HEK293 (cell line): ENCODE results near the gene VPS33A.

Experiments
- CTCF ChIA-PET: fragments of 350-600 bp; formaldehyde crosslinking; extraction: SDS; loops from one replicate; lab custom pipeline; 2021; ENCODE audit warnings: antibody characterized with exemption; lab: Yijun Ruan, JAX
- POLR2A ChIA-PET: fragments of 300-600 bp; formaldehyde crosslinking; extraction: SDS; loops from one replicate; lab custom pipeline; 2020; ENCODE audit warnings: antibody characterized with exemption, inconsistent platforms; lab: Yijun Ruan, JAX
- H3K27ac ChIP-seq: fragments of 200-500 bp; sonication (Bioruptor generic); 2 replicates; pipeline ENCODE4 v1.5.1; 2014; ENCODE audit warnings: low read depth, low read length, control low read depth, inconsistent platforms; ENCODE audit errors: extremely low read depth
- H3K36me3 ChIP-seq, 2 experiments: fragments of 200-500 bp in 1 of 2; sonication (Bioruptor generic) in 1 of 2; 1 replicate in 1 of 2; 2 replicates in 1 of 2; pipeline ENCODE4 v1.5.1; 2014 to 2017; ENCODE audit warnings: inconsistent platforms in 2 of 2, low read length in 2 of 2; ENCODE audit not compliant: control insufficient read depth in 2 of 2, insufficient read depth in 1 of 2
- H3K4me1 ChIP-seq: fragments of 200-500 bp; sonication (Bioruptor generic); 2 replicates; pipeline ENCODE4 v1.5.1; 2014; ENCODE audit warnings: mild to moderate bottlenecking, low read length, inconsistent platforms; ENCODE audit not compliant: control insufficient read depth, insufficient read depth
- H3K4me3 ChIP-seq: 2 replicates; pipeline ENCODE4 v1.5.1; 2011; ENCODE audit warnings: low read depth, mild to moderate bottlenecking, control low read depth, low read length, moderate library complexity
- H3K9me3 ChIP-seq: fragments of 200-500 bp; sonication (Bioruptor generic); 2 replicates; pipeline ENCODE4 v1.5.1; 2014; ENCODE audit warnings: low read depth, low read length, inconsistent platforms; ENCODE audit not compliant: control insufficient read depth, insufficient read depth
- BCL11B ChIP-seq: fragments of 450-650 bp; formaldehyde crosslinking; IDR thresholded peaks from 2 replicates; pipeline ENCODE4 v1.5.1; 2016; ENCODE audit warnings: low read depth, missing biosample characterization, missing genetic modification characterization
- IKZF3 ChIP-seq: fragments of 450-650 bp; IDR thresholded peaks from 2 replicates; pipeline ENCODE4 v1.5.0; 2018; ENCODE audit warnings: missing biosample characterization, mild to moderate bottlenecking, missing genetic modification characterization, moderate library complexity
- OSR2 ChIP-seq: fragments of 450-650 bp; formaldehyde crosslinking; IDR thresholded peaks from 2 replicates; pipeline ENCODE4 v1.5.1; 2016; ENCODE audit warnings: missing biosample characterization, missing genetic modification characterization
- PRDM10 ChIP-seq: fragments of 450-650 bp; formaldehyde crosslinking; IDR thresholded peaks from 2 replicates; pipeline ENCODE4 v1.5.1; 2016; ENCODE audit warnings: missing biosample characterization, missing genetic modification characterization
- RBAK ChIP-seq: fragments of 450-650 bp; formaldehyde crosslinking; IDR thresholded peaks from 2 replicates; pipeline ENCODE4 v1.5.1; 2016; ENCODE audit warnings: missing biosample characterization, missing genetic modification characterization
- SALL2 ChIP-seq: fragments of 450-650 bp; formaldehyde crosslinking; IDR thresholded peaks from 2 replicates; pipeline ENCODE4 v1.5.0; 2017; ENCODE audit warnings: missing biosample characterization, mild to moderate bottlenecking, missing genetic modification characterization, borderline replicate concordance
- ZBTB48 ChIP-seq: fragments of 450-650 bp; formaldehyde crosslinking; IDR thresholded peaks from 2 replicates; pipeline ENCODE4 v1.5.1; 2016; ENCODE audit warnings: missing biosample characterization, missing genetic modification characterization
- ZFP69B ChIP-seq: fragments of 450-650 bp; formaldehyde crosslinking; IDR thresholded peaks from 2 replicates; pipeline ENCODE4 v1.5.1; 2016; ENCODE audit warnings: missing biosample characterization, missing genetic modification characterization
- ZNF155 ChIP-seq: fragments of 450-650 bp; formaldehyde crosslinking; IDR thresholded peaks from 2 replicates; pipeline ENCODE4 v1.5.1; 2016; ENCODE audit warnings: missing biosample characterization, missing genetic modification characterization
- ZNF18 ChIP-seq: fragments of 450-650 bp; formaldehyde crosslinking; IDR thresholded peaks from 2 replicates; pipeline ENCODE4 v1.5.1; 2016; ENCODE audit warnings: missing biosample characterization, missing genetic modification characterization
- ZNF19 ChIP-seq: fragments of 450-650 bp; formaldehyde crosslinking; IDR thresholded peaks from 2 replicates; pipeline ENCODE4; 2016; ENCODE audit warnings: missing biosample characterization, missing genetic modification characterization, low read depth
- ZNF211 ChIP-seq: fragments of 450-650 bp; formaldehyde crosslinking; IDR thresholded peaks from 2 replicates; pipeline ENCODE4 v1.5.1; 2016; ENCODE audit warnings: low read depth, missing biosample characterization, missing genetic modification characterization
- ZNF239 ChIP-seq: fragments of 450-650 bp; formaldehyde crosslinking; IDR thresholded peaks from 2 replicates; pipeline ENCODE4 v1.5.1; 2016; ENCODE audit warnings: missing biosample characterization, missing genetic modification characterization
- ZNF292 ChIP-seq: fragments of 450-650 bp; formaldehyde crosslinking; IDR thresholded peaks from 2 replicates; pipeline ENCODE4 v1.5.1; 2016; ENCODE audit warnings: low read depth, missing biosample characterization, missing genetic modification characterization, borderline replicate concordance
- ZNF324 ChIP-seq: fragments of 450-650 bp; formaldehyde crosslinking; IDR thresholded peaks from 2 replicates; pipeline ENCODE4 v1.5.1; 2016; ENCODE audit warnings: missing biosample characterization, missing genetic modification characterization
- ZNF335 ChIP-seq: fragments of 450-650 bp; formaldehyde crosslinking; conservative IDR thresholded peaks from 2 replicates; pipeline ENCODE4 v1.5.1; 2016; ENCODE audit warnings: missing biosample characterization, missing genetic modification characterization
- ZNF341 ChIP-seq: fragments of 450-650 bp; formaldehyde crosslinking; IDR thresholded peaks from 2 replicates; pipeline ENCODE4; 2016; ENCODE audit warnings: low read depth, missing biosample characterization, missing genetic modification characterization
- ZNF426 ChIP-seq: fragments of 450-650 bp; formaldehyde crosslinking; IDR thresholded peaks from 2 replicates; pipeline ENCODE4 v1.5.1; 2017; ENCODE audit warnings: missing biosample characterization, missing genetic modification characterization, mild to moderate bottlenecking, inconsistent platforms, moderate library complexity
- ZNF513 ChIP-seq: fragments of 450-650 bp; IDR thresholded peaks from 2 replicates; pipeline ENCODE4 v1.5.1; 2018; ENCODE audit warnings: missing biosample characterization, missing genetic modification characterization
- ZNF521 ChIP-seq: fragments of 450-650 bp; formaldehyde crosslinking; IDR thresholded peaks from 2 replicates; pipeline ENCODE4 v1.5.1; 2017; ENCODE audit warnings: missing biosample characterization, mild to moderate bottlenecking, missing genetic modification characterization
- ZNF610 ChIP-seq: fragments of 450-650 bp; formaldehyde crosslinking; IDR thresholded peaks from 2 replicates; pipeline ENCODE4 v1.5.1; 2016; ENCODE audit warnings: missing biosample characterization, missing genetic modification characterization, borderline replicate concordance
- ZNF777 ChIP-seq: fragments of 450-650 bp; formaldehyde crosslinking; IDR thresholded peaks from 2 replicates; pipeline ENCODE4 v1.5.1; 2017; ENCODE audit warnings: missing biosample characterization, missing genetic modification characterization, borderline replicate concordance
- ZSCAN4 ChIP-seq: fragments of 450-650 bp; formaldehyde crosslinking; IDR thresholded peaks from 2 replicates; pipeline ENCODE4 v1.5.1; 2017; ENCODE audit warnings: missing biosample characterization, missing genetic modification characterization

Gene VPS33A

GRCh38 chr12:122243965-122244364 lies 22.3 kb downstream of the VPS33A start:
- no peaks in the 10 kb centered on the region for H3K9me3 ChIP-seq
- CTCF ChIA-PET = no interaction called here
- TF ChIP-seq ZNF610 (tag by site-specific recombination) = no peak
- TF ChIP-seq ZBTB48 (tag by site-specific recombination) = no peak
- TF ChIP-seq RBAK (tag by site-specific recombination) = no peak
- TF ChIP-seq ZNF521 = no peak
- no peak for TF ChIP-seq ZNF239 (tag by site-specific recombination)
- TF ChIP-seq ZNF341 (tag by site-specific recombination) = no peak
- TF ChIP-seq OSR2 (tag by site-specific recombination) = no peak
- no peak for TF ChIP-seq SALL2
- no peak for TF ChIP-seq ZNF513 (tag by site-specific recombination)
- TF ChIP-seq, all 188 proteins: peak for 0
- no peaks in the 10 kb centered on the region for H3K4me1 ChIP-seq
- peaks cover 3 to 24% of the 10 kb centered on the region in 2 experiments; a peak in 2 of 3 replicates for H3K36me3 ChIP-seq
- POLR2A ChIA-PET = no interaction called here
- no peak overlapping the region for H3K27ac ChIP-seq
- H3K4me3 ChIP-seq = no peak overlapping the region

- CTCF ChIA-PET = no interaction called here
- Histone ChIP-seq H3K36me3 (peaks cover 17 to 39% of the 10 kb centered on the region in 2 experiments; a peak in 2 of 3 replicates), H3K4me3 (no peak overlapping the region), H3K27ac (no peak overlapping the region), H3K4me1 (no peaks in the 10 kb centered on the region), H3K9me3 (no peaks in the 10 kb centered on the region)
- TF ChIP-seq PRDM10 (tag by site-specific recombination) (no peak), ZNF777 (tag by site-specific recombination) (no peak), IKZF3 (tag by site-specific recombination) (no peak), ZSCAN4 (tag by site-specific recombination) (peak; percentile 70), ZFP69B (tag by site-specific recombination) (no peak)
- POLR2A ChIA-PET = interaction anchor here (1.2 kb wide), 1 partner anchor 13 kb away, joined by 3 read pairs; the partner anchor contains the start of gene DIABLO
Observed at GRCh38 chr12:122238861-122239260, 27.4 kb downstream of the VPS33A start.

GRCh38 chr12:122235741-122236140 lies 30.6 kb downstream of the VPS33A start:
- Histone ChIP-seq H3K36me3 (peaks cover 18 to 62% of the 10 kb centered on the region in 2 experiments; a peak in 2 of 3 replicates), H3K4me1 (no peaks in the 10 kb centered on the region), H3K4me3 (no peak overlapping the region), H3K27ac (no peak overlapping the region), H3K9me3 (no peaks in the 10 kb centered on the region)
- ChIA-PET POLR2A (interaction anchor here (0.7 kb wide), 1 partner anchor 337 kb away, joined by 3 read pairs; no protein-coding TSS in a partner anchor), CTCF (interaction anchor here (0.6 to 1.8 kb wide), 2 partner anchors 101 to 121 kb away, joined by 3 to 4 read pairs; no protein-coding TSS in a partner anchor)
- TF ChIP-seq ZNF335 (tag by site-specific recombination) (no peak), ZNF211 (tag by site-specific recombination) (no peak), ZNF155 (no peak), ZNF324 (tag by site-specific recombination) (no peak), ZNF19 (tag by site-specific recombination) (no peak), ZNF18 (tag by site-specific recombination) (no peak), RBAK (tag by site-specific recombination) (no peak), BCL11B (tag by site-specific recombination) (no peak), ZNF426 (tag by site-specific recombination) (no peak), ZNF292 (tag by site-specific recombination) (no peak)
